T-helper 22 cell (primary cell): Measurements from ENCODE around the gene DNMT3A.
A peak's percentile ranks its signal among the peaks of the same experiment; 100 is the strongest.

Experiments
- DNase-seq: peaks from one replicate; pipeline ENCODE4 v3.0.0-alpha.2; 2020; ENCODE audit warnings: low read depth

DNMT3A gene

DNA sequence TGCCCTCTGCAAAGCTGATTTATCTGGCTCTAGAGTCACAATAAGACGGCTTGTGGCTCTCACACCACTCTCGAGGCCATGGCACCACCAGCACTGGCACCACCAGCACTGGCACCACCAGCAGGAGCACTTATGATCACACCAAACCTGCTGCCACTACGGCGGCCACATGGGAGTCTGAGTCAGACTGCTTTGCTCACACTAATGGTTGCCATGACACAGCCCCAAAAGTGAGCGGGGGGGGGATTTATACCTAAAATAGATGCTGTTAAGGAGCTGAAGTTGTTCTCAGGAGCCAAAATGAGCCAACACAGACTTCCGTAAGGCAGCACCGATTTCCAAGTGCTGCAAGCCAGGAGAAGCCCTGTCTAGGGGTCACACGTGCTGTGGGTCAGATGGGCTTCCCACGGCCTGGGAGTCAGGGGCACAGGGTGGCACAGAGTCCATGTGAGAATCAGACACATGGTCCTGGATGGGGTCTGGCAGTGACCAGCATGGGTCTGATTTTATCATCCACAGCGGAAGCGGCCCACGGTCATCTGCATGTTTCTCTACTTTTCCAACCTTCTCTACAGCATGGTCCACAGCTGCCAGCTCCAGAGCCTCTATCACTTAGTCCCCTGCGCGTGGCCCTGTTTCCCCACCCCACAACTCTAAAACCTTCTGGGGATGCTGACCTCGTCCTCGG lies 16.7 kb downstream of the DNMT3A start:
- no peak for DNase-seq

DNA sequence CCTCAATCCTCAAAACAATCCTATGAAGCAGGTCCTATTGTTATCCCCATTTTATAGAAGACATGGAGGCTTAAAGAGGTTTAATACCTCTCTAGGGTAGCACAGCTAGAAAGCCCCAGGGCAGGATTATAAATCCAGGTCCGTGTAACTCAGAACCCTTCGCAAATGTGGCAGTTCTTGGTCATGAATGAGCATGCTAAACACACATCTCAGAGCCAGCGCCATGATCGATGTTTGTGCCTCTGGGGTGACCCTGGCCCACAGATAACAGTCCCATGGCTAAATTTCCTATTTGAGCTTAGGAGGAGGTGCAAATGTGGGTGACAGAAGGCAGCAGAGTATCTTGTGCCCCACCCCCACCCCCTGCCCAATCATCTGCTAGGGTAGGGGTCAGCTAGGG lies 17.5 kb downstream of the DNMT3A start:
- no peak for DNase-seq

DNA sequence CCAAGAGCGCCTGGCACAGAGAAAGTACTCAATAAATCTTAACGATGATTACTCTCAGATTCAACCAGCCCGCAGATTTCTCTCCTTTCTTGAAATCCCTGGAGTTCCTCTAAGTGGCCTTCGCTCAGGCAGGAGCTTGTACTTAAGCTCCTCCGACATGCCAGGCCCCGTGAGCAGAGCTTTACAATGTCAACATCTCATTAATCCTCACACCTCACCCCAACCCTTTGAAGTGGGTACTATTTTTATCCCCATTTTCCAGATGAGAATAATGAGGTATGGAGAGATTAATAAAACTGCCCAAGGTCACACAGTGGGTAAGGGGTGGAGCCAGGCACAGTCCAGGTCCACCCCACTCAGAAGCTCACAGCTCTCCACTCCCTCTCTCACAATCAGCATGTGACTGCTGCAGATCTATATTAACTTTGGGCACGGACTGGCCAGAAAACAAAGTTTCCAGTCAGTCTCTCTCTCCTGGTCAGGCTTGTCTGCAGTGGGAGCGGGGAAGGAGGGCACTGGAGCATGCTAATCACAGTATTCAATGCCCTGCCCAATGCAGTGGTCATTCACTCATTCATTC lies 18.0 kb downstream of the DNMT3A start:
- no peak for DNase-seq

DNA sequence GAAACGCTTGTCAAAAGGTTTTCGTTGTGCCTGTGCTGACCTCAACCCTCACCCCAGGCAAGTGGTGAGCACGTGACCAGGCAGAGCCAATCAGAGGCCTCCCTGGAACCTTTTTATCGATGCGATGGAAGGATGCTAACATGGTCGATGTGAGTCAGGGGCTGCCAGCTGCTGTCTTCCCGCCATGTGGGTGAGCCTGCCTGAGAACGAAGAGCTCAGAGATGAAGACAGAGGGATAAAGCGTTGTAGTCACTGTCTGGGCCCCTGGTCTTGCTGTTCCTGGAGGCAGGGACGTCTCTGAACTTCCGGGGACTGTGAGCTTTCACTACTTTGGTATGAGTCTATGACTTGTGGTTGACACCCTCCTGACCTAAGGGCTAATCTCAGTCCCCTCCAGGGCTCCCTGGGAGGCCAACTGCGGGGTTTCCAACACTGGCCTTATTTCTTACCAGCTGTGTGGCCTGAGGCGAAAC lies 18.6 kb downstream of the DNMT3A start:
- DNase-seq, result no peak

DNA sequence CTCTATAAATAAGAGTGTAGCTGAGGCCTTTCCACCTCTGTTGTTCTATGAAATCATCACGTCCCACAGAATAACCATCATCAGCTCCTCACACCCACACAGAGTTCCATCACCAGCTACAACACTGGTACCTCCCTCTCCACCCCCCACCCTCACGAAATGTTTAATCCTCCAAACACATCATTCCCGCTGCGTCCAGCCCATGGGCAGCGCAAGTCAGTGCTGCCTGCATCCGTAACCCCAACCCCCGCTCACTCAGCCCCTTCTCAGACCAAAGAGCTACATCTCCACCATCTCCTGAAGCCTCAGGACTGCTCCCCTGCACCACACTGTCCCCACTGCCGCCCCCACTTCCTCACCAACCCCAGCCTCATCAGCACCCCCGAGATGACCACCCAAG lies 19.4 kb downstream of the DNMT3A start:
- no peak for DNase-seq

DNA sequence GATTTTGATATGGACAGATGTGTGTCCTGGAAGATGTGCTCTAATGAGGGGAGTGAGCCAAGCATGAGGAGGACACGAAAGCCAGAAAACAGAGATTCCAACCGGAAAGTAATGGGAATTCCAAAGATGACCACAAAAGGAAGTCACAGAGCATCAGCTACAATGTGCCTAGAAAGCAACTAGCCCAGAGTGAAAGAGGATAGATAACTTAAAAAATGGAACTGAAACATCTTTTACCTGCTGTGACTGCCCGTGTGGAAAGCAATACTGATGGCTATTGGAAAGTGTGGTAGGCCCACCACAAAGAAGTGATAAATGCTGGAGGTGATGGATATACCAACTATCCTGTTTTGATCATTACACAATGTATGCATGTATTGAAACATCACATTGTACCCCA lies 21.6 kb downstream of the DNMT3A start:
- no peak for DNase-seq

DNA sequence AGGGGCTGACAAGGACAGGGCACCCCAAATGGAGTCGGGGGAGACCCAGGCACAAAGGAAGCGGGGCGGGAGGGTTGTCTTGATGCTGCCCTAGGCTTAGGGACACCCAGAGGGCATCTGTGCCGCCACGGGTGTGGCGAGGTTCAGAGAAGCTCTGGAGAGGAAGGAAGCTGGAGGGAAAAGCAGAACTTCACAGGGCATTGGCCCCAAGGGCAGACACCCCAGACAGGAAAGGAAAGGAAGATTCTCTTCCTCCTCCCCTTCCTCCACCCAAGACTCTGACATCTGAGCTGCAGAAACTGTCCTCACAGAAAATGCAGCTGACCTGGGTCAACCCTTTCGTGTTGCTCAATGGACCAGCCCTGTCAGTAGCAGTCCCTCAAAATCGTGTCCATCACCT lies 25.6 kb downstream of the DNMT3A start:
- no peak for DNase-seq

DNA sequence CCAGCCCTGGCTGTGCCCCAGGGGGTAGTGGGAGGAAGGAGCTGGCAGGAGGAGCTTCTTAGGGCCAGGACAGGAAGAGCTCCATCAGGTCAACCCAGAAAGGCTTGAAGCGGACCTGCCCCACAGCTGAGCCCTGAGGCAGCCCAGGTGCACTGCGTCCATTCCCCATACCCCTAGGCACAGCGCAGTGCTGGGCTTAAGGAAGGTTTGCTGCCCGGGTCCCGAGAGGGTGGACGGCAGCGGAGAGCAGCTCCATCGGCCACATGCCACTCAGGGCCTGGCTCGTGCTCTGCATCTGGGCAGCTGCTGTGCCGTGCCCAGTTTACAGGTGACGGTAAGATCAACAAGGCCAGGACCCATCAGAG lies 26.4 kb downstream of the DNMT3A start:
- no peak for DNase-seq

DNA sequence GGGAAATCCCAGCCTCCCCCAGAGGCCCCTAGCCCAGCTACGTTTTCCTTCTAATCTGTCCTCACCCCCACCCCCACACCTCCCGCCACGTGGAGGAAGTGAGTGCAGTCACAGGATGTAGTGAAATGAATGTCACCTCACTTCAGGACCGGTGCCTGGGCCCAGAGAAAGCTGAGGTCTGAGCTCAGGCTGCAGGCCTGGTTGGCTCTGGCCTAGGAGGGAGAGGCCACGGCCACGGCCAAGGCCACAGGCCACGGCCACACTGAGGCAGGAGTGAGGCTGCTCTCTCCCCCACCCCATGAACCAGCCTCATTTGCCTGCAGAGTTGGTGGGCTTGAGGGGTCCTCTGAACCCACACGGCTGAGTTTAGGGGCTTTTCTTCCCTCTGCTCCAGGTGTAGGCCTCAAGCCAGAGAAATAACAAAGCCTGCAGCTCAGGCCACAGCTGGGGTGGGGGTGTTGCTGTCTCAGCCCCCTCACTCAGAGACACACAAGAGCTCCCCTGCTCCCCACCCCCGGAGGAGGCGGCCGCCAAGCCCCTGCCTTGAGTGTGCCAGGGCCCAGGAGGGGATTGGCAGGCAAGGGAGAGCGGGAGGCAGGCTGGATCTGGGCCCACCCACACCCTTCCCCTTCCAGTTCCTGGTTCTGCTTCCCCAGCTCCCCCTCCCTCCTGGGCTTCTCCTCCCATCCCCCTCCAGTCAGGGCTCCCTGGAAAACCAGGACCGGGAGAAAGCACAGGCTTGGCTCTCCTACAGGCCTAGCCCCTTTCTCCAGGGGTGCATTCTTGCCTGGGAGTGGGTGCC lies 27.0 kb downstream of the DNMT3A start:
- DNase-seq, result peak; percentile 51

DNA sequence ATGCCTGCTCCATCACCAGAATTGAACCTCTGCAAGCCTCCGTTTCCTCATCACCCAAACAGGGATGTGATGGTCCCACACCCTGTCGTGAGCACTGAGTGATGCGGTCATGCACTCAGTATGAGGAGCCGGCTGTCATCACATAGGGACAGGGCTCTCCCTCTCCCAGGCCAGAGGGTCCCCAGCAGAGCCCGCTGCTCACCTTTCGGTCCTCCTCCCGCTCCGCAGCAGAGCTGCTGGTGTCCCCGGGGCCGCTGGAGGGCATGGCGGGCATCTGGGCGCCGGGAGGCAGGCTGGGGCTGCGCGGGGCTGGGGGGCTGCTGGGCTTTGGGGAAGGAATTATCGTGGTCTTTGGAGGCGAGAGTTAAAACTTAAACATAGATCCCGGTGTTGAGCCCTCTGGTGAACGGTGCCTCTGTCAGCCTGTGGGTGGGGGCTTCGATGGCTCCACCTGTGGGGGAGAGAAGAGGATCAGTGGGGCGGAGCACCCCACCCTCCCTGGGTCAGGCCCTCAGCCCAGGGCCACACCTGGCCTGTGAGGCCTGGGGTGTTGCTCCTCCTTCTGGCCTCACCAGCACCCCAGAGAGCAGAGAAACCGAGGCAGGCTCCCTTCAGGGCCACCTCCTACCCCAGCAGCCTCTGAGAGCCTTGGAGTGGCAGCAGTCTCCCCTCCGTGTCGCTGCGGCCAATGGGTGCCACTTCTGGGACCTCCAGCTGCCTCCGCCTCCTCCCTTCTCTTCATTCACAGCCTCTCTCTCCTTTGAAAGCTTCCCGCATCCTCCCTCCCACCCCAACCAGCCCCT lies 27.8 kb downstream of the DNMT3A start:
- DNase-seq, result no peak

DNA sequence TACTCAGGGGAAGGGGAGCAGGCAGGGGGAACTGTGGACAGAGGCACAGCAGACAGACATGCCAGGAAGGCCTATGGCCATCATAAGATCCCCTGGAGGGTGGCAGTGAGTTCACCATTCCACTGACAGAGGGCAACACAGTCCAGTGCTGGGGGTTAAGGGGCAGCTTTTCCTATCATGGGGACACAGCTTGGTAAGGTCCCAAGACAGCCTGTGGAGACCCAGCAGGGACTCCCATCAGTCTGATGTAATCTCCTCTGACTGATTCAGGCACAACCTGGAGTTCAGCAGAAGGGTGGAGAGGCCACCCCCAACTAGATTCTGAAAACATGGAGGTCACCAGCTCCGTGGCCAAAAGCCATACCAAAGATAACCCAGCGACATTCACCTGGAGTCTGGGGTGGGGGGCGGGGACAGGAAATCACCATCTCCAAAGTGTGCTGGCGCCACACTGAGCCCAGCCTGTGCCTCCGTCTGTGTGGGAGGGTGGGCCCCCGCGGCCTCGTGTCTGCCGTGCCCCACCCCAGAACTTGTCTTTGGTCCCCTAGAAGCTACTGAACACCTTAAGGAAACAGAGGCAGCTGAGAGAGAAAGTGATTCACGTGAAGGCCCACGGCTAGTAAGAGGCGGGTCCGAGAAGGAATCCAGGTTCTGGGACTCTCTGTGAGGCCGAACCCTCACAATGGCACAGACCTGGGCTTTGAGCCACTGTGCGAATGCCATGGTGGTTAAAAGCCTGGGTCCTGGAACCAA lies 28.6 kb downstream of the DNMT3A start:
- no peak for DNase-seq

DNA sequence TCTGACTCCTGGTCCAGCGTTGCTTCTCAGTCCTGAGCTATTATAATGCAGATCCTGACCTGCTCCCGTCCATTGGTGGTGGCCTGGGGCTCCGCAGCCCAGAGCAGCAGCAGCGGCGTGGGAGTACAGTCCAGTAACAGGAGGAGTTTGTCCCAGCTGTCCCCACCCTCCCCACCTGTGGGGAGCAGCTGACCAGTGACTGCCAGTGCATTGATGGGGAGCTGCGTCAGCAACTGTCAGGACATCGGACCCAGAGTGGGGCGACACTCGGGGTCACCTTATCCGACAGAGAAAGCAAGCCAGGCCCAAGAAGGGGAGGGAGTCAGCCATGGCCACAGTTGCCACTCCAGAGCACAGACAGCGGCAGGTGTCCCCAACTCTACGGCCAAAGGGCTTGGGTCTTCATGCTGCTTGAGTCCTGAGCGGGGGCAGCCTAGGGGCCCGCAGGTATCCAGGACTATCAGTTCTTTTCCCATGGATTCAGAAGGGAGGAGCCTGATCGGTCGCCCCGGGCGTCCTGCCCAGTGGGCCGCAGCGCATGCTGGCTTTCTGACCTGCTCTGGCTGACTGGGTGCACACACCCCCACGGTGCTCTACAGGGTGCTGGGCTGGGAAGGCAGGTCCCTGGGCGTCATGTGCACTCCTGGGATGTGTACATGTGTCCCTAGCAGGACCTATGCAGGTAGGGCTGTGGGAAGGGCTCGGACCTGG lies 29.7 kb downstream of the DNMT3A start:
- DNase-seq, result no peak

DNA sequence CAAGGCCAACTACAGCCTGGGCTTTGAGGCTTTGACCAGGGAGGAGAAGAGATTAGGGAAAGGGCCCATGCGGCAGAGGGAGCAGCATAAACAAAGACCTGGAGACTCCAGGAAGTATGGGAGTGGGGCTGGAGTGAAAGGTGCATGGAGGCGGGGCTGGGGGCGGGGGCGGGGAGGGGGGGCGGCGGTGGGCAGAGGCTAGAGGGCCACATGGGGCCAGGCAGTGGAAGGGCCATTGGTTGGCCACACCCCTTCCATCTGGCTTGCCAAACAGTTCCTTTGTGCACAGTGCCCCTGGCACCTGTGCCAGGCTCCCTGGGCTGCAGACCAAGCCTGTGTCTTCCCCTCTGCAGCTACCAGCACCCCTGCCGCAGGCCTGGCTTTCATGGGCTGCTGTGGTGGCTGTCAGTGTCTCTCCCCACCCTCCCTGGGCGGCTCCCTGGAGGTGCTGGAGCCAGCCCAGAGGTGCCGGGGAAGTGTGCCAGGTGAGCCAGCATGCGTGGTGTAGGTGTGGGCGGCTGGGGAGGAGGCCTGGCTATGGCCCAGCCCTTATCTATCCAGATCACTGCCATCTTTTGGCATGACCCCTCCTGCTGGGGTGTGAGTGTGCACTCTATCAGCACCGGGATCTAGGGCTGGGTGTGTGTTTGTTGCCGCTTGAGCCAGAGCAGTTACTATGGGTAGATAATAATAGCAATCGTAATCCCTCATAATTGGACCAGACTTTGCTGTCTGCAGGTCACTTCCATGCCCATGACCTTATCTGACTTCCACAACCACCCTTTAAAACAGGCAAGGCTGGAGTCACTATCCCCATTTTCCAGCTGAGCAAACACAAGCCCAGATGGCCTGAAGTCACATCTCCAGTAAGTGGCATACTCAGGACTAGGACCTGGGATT lies 30.5 kb downstream of the DNMT3A start:
- DNase-seq, result no peak

DNA sequence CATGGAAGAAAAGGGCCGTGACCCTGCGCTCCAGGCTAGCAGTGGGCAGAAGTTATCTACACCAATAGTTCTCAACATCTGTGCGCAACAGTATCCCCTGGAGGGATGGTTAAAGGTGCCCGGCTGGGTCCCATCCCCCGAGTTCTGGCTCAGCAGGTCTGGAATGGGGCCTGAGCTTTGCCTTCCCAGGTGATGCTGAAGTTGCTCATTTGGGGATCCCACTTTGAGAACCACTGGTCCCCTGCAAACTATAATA lies 31.1 kb downstream of the DNMT3A start:
- no peak for DNase-seq

DNA sequence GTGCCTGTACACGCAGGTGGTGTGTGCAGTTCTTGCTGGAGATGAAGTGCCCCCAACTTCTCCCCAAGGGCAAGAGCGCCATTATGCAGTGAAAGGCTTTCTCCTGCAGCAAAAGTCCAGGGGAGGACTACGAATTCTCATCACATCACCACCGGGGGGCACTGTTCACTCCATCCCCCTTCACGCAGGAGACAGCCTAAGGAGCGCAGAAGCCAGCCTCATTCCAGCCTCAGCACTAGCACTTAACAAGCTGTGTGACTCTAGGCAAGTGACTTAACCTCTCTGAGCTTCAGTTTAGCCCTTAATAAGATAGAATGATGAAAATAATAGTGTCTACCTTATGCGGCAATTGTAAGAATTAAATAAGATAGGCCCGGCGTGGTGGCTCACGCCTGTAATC lies 32.3 kb downstream of the DNMT3A start:
- no peak for DNase-seq

DNA sequence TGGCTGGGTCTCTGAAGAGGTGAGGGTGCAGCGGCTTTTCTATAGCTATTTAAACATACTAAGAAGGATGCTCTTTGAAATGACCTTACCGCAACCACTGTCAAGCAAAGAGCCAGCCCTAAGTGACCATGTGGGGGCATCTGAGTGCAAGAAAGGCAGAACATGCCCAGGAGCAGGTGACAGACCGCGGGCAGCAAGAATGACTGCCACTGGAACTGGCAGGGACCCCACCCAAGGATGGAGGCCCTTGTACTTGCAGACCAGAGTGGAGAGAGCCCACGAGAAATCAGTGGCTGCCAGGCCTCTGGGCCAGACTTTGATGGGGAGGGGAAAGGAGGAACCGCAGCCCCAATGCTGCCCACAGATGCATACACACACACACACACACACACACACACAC lies 33.1 kb downstream of the DNMT3A start:
- no peak for DNase-seq

DNA sequence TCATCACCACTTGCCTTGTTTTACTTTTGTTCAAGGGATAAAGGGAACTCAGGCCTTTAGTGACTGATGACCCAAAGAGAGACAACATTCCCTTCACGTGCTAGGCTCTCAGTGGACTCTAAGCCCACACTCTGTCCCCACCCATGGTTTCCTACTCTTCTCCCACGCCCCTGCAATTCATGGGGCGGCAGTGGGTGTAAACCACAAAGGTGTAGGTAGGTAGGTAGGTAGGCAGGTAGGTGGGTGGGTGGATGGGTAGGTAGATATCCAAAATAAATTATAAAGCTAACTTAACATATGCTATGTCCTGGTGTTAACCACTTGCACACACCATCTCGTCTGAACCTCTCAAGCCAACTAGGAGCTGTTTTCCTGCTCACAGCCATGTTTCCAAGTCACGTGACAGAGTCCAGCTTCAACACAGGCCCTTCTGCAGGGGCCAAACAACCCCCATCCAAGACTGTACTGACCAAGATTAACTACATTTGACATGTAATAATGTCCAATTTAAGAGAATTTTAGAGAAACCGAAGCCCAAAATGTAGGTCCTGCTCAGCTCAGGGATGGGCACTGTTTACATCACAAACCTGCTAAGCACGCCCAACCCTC lies 33.7 kb downstream of the DNMT3A start:
- no peak for DNase-seq

DNA sequence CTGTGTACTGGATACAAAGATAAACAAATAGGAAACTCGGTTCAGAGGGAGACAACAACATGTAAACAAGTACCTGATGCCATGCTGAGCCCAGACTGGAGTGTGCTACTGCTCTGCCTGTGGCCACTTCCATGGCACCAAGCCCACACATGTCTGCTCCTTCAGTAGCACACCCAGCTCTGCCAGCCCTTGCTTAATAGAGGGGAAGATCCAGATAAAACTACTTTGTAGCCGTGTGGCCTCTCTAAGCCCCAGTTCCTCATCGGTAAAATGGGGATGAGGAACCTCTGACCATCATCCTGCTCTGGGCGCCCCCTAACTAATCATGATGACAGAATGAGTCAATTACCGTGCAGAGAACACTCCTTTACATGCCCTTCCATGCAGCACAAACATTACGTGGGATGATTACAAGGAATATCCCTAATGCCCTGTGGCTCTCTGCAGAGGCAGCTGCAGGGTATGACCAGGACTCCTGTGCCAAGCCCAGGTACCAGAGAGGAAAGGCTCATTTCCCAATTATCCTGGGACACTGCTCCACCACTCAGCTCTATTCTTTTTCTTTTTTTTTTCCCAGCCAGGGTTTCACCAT lies 34.9 kb downstream of the DNMT3A start:
- no peak for DNase-seq

DNA sequence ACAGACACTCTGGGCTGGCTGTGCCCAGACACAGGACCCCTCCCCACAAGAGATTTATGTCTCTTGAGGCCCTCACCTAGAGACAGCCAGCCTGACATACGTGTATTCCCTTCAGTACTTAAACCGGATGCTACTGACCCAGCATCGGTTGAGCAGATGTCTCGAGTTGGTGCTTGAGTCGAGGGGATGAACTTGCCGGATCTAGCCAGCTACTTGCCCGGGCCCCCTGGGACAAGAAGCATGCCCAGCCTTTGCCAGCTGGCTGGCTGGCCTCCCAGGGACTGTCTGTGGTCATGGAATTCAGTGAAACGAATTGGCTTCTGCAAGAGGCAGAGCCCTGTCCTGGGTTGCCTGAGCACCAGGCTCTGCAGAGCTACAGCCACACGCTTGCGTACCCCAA lies 36.0 kb downstream of the DNMT3A start:
- no peak for DNase-seq
